ENCODE results near the gene ALDH2.
"Not testable (repeated sequence)": the region's sequence is repeated elsewhere in the genome, so short reads cannot be mapped to it uniquely, and the experiment has no call there.

The ALDH2 gene

DNA sequence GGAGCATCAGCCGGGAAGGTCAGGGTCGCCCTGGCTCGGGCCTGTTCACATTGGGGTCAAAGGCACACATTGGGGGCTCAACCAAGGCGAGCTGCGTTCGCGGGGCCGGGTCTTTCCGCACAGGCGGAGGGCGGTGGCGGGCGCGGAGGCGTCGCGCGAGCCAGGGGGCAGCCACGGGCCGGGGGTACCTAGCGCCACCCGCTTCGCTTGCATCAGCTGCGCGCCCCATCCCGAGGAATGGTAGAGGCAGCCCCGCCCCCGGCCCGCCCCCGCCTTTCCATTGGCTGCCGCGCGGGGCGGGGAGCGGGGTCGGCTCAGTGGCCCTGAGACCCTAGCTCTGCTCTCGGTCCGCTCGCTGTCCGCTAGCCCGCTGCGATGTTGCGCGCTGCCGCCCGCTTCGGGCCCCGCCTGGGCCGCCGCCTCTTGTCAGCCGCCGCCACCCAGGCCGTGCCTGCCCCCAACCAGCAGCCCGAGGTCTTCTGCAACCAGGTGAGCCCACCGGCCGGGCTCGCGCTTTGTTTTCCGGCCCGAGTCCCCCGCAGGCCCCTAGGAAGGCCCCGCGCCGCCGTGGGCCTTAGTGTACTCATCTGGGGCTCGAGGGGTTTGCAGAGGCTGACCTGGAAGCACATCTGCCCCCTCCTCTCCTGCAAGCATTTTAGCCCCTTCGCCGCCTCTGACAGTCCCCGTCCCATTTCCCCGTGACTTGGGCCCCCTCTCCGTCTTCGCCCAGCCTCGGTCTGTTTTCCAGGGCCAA lies at the start of gene ALDH2:
Gene ALDH2 (plus strand): TSS at position 326 of the 754 bp plus-strand sequence. CDS start 50 bp downstream, at position 376.
- peak within 1 kb of the TSS; percentile 60 for H3K4me3 ChIP-seq (ENCODE audit: low read depth, low read length)
- in situ Hi-C loops (cut with HindIII; ENCODE audit: low sequenced_read_pairs) = no loop called here
- no peak for DNase-seq (ENCODE audit: low read depth)
- TF ChIP-seq, protein P1, sequence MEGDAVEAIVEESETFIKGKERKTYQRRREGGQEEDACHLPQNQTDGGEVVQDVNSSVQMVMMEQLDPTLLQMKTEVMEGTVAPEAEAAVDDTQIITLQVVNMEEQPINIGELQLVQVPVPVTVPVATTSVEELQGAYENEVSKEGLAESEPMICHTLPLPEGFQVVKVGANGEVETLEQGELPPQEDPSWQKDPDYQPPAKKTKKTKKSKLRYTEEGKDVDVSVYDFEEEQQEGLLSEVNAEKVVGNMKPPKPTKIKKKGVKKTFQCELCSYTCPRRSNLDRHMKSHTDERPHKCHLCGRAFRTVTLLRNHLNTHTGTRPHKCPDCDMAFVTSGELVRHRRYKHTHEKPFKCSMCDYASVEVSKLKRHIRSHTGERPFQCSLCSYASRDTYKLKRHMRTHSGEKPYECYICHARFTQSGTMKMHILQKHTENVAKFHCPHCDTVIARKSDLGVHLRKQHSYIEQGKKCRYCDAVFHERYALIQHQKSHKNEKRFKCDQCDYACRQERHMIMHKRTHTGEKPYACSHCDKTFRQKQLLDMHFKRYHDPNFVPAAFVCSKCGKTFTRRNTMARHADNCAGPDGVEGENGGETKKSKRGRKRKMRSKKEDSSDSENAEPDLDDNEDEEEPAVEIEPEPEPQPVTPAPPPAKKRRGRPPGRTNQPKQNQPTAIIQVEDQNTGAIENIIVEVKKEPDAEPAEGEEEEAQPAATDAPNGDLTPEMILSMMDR (IDR thresholded peaks at IDR 0.05; ENCODE audit: low read depth, low read length, missing control alignments) = no peak

DNA sequence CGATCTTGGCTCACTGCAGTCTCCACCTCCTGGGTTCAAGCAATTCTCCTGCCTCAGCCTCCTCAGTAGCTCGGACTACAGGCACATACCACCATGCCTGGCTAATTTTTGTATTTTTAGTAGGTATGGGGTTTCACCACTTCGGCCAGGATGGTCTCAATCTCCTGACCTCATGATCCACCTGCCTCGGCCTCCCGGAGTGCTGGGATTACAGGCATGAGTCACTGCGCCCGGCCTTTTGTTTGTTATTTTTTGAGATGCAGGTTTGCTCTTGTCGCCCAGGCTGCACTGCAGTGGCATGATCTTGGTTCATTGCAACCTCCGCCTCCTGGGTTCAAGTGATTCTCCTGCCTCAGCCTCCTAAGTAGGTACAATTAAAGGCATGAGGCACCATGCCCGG lies 47.4 kb upstream of the ALDH2 start:
- H3K4me3 ChIP-seq (ENCODE audit: low read depth, low read length); DNase-seq (ENCODE audit: low read depth); in situ Hi-C loops (cut with HindIII; ENCODE audit: low sequenced_read_pairs): not testable (repeated sequence)

DNA sequence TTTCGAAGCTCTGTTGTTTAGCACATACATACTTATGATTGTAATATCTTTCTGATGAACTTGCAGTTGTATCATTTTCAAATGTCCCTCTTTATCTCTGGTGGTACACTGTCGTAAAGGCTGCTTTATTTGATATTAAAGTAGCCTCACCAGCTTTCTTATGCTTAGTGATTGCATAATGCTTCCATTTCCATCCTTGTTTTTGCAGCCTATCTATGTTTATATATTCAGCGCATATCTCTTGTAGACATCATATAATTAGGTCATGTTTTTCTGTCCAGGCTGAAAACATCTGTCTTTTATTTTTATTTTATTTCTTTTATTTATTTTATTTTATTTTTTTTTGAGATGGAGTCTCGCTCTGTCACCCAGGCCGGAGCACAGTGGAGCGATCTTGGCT lies 46.3 kb upstream of the ALDH2 start:
- no peak for DNase-seq (ENCODE audit: low read depth)
- TF ChIP-seq, protein P1 (IDR thresholded peaks at IDR 0.05; ENCODE audit: low read depth, low read length, missing control alignments) = no peak
- in situ Hi-C loops (cut with HindIII; ENCODE audit: low sequenced_read_pairs) = no loop called here
- no peak overlapping the region for H3K4me3 ChIP-seq (ENCODE audit: low read depth, low read length)

DNA sequence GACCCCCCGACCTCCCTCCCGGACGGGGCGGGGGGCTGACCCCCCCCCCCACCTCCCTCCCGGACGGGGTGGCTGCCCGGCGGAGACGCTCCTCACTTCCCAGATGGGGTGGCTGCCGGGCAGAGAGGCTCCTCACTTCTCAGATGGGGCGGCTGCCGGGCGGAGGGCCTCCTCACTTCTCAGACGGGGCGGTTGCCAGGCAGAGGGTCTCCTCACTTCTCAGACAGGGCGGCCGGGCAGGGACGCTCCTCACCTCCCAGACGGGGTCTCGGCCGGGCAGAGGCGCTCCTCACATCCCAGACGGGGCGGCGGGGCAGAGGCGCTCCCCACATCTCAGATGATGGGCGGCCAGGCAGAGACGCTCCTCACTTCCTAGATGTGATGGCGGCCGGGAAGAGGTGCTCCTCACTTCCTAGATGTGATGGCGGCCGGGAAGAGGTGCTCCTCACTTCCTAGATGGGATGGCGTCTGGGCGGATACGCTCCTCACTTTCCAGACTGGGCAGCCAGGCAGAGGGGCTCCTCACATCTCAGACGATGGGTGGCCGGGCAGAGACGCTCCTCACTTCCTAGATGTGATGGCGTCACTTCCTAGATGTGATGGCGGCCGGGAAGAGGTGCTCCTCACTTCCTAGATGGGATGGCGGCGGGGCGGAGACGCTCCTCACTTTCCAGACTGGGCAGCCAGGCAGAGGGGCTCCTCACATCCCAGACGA lies 42.9 kb upstream of the ALDH2 start:
- H3K4me3 ChIP-seq (ENCODE audit: low read depth, low read length); DNase-seq (ENCODE audit: low read depth); in situ Hi-C loops (cut with HindIII; ENCODE audit: low sequenced_read_pairs): not testable (repeated sequence)

DNA sequence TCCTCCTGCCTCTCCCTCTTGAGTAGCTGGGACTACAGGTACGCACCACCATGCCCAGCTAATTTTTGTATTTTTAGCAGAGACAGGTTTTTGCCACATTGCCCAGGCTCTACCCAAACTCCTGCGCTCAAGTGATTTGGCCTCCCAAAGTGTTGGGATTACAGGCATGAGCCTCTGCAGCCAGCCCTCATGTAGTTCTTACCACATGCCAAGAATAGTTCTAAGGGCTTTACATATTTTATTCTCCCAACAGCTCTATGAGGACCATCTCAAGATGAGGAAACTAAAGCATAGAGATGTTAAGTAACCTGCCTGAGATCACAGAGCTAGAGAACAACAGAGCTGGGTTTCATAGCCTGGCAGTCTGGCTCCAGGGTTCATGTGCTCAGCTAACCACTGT lies 37.9 kb upstream of the ALDH2 start:
- in situ Hi-C loops (cut with HindIII; ENCODE audit: low sequenced_read_pairs) = no loop called here
- TF ChIP-seq, protein P1 (IDR thresholded peaks at IDR 0.05; ENCODE audit: low read depth, low read length, missing control alignments) = no peak
- no peak overlapping the region for H3K4me3 ChIP-seq (ENCODE audit: low read depth, low read length)
- DNase-seq (ENCODE audit: low read depth) = no peak

DNA sequence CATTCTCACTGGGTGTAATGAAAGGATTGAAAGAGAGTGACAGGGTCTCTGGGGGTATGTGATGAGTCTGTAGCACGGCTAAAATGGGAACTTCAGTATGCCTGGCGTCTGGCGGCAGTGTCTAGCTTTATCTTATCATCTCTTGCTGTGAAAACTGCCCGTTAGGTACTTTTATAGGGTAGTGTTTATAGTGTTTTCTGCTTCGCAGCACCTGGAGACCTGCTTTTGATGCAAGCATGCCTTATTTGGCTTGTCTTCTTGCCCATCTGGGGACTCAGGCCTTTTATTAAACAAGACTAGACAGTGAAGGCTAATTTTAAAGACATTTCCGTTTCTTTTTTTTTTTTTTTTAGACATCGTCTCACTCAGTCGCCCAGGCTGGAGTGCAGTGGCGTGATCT lies 36.3 kb upstream of the ALDH2 start:
- no peak for DNase-seq (ENCODE audit: low read depth)
- H3K4me3 ChIP-seq (ENCODE audit: low read depth, low read length) = no peak overlapping the region
- TF ChIP-seq, protein P1 (IDR thresholded peaks at IDR 0.05; ENCODE audit: low read depth, low read length, missing control alignments) = no peak
- in situ Hi-C loops (cut with HindIII; ENCODE audit: low sequenced_read_pairs) = no loop called here

DNA sequence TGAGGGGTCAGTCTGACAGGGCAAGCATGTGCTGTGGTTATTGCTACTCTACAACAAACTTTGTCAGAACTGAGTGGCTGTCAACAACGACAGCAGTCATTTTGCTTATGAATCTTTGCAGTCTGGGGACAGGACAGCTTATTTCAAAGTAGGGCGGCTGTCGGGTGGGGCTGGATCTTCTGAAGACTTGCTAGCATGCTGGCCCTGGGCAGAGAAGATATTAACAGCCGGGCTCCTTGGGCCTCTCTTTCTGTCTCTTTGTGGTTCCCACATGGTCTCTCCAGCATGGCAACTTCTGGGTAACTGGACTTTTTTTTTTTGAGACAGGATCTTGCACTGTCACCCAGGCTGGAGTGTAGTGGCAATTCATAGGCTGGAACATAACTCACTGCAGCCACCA lies 33.9 kb upstream of the ALDH2 start:
- TF ChIP-seq, protein P1 (IDR thresholded peaks at IDR 0.05; ENCODE audit: low read depth, low read length, missing control alignments) = no peak
- no peak overlapping the region for H3K4me3 ChIP-seq (ENCODE audit: low read depth, low read length)
- in situ Hi-C loops (cut with HindIII; ENCODE audit: low sequenced_read_pairs) = no loop called here
- no peak for DNase-seq (ENCODE audit: low read depth)
